ENCODE measurements around the gene PPIC. TPM values are rescaled to one million over a fixed set of nuclear protein-coding genes. Genes with fewer than 3 reads are reported as not detected.

PPIC gene
- total RNA-seq, 2 experiments from 2014 or later, result not detected

GRCh38 chr5:122985006-122985700 is 51.4 kb downstream of the PPIC start:
- H2AFZ ChIP-seq (ENCODE audit: low read length), result no peak overlapping the region
- no peaks in the 10 kb centered on the region for H3K9me3 ChIP-seq (ENCODE audit: low read length)
- intact Hi-C loops (cut with micrococcal nuclease; ENCODE audit: unreplicated experiment), result no loop called here
- H4K20me1 ChIP-seq (ENCODE audit: insufficient read depth, low read length), result no peaks in the 10 kb centered on the region
- H3K79me2 ChIP-seq (ENCODE audit: insufficient read depth, low read depth, low read length), result no peaks in the 10 kb centered on the region
- H3K27ac ChIP-seq (ENCODE audit: low read depth, low read length, poor library complexity, severe bottlenecking), result no peak overlapping the region
- no peaks in the 10 kb centered on the region for H3K36me3 ChIP-seq (ENCODE audit: insufficient read depth, low read length)
- H3K4me3 ChIP-seq (ENCODE audit: low read depth, low read length, poor library complexity, severe bottlenecking), result no peak overlapping the region
- H3K4me1 ChIP-seq (ENCODE audit: insufficient read depth, low read length, poor library complexity, severe bottlenecking), result no peaks in the 10 kb centered on the region
- ChIA-PET POLR2A (no interaction called here), CTCF (ENCODE audit: unreplicated experiment) (no interaction called here)
- BruUV-seq (replicated peaks), result no TSS peak
- H3K9me2 ChIP-seq (ENCODE audit: insufficient read depth, low read length), result no peaks in the 10 kb centered on the region
- TF ChIP-seq EZH2phosphoT487 (IDR thresholded peaks at IDR 0.05; ENCODE audit: borderline replicate concordance, low read depth, low read length), result no peak
- TF ChIP-seq CTCF (conservative IDR thresholded peaks at IDR 0.05; ENCODE audit: low read length), result no peak
- no peak overlapping the region for H3K4me2 ChIP-seq (ENCODE audit: low read length)
- no peak for DNase-seq (ENCODE audit: low spot score)

- no TSS peak for BruUV-seq (replicated peaks)
- no peak for TF ChIP-seq CTCF (conservative IDR thresholded peaks at IDR 0.05; ENCODE audit: low read length)
- no peak for TF ChIP-seq EZH2phosphoT487 (IDR thresholded peaks at IDR 0.05; ENCODE audit: borderline replicate concordance, low read depth, low read length)
- H3K9me2 ChIP-seq (ENCODE audit: insufficient read depth, low read length), result no peaks in the 10 kb centered on the region
- no peak overlapping the region for H3K27ac ChIP-seq (ENCODE audit: low read depth, low read length, poor library complexity, severe bottlenecking)
- no peaks in the 10 kb centered on the region for H3K9me3 ChIP-seq (ENCODE audit: low read length)
- no peak overlapping the region for H3K4me2 ChIP-seq (ENCODE audit: low read length)
- no peak for DNase-seq (ENCODE audit: low spot score)
- intact Hi-C loops (cut with micrococcal nuclease; ENCODE audit: unreplicated experiment), result no loop called here
- no peak overlapping the region for H2AFZ ChIP-seq (ENCODE audit: low read length)
- H3K4me3 ChIP-seq (ENCODE audit: low read depth, low read length, poor library complexity, severe bottlenecking), result no peak overlapping the region
- no peaks in the 10 kb centered on the region for H4K20me1 ChIP-seq (ENCODE audit: insufficient read depth, low read length)
- ChIA-PET POLR2A (no interaction called here), CTCF (ENCODE audit: unreplicated experiment) (no interaction called here)
- H3K4me1 ChIP-seq (ENCODE audit: insufficient read depth, low read length, poor library complexity, severe bottlenecking), result no peaks in the 10 kb centered on the region
- no peaks in the 10 kb centered on the region for H3K79me2 ChIP-seq (ENCODE audit: insufficient read depth, low read depth, low read length)
- H3K36me3 ChIP-seq (ENCODE audit: insufficient read depth, low read length), result no peaks in the 10 kb centered on the region
These were observed 52.1 kb downstream of the PPIC start for GRCh38 chr5:122984425-122984824.

GRCh38 chr5:122982376-122982775 is 54.1 kb downstream of the PPIC start:
- Histone ChIP-seq H3K9me3 (ENCODE audit: low read length) (no peaks in the 10 kb centered on the region), H3K27ac (ENCODE audit: low read depth, low read length, poor library complexity, severe bottlenecking) (no peak overlapping the region), H3K4me2 (ENCODE audit: low read length) (no peak overlapping the region), H2AFZ (ENCODE audit: low read length) (no peak overlapping the region), H3K9me2 (ENCODE audit: insufficient read depth, low read length) (no peaks in the 10 kb centered on the region), H3K79me2 (ENCODE audit: insufficient read depth, low read depth, low read length) (no peaks in the 10 kb centered on the region), H3K36me3 (ENCODE audit: insufficient read depth, low read length) (no peaks in the 10 kb centered on the region), H4K20me1 (ENCODE audit: insufficient read depth, low read length) (no peaks in the 10 kb centered on the region), H3K4me1 (ENCODE audit: insufficient read depth, low read length, poor library complexity, severe bottlenecking) (no peaks in the 10 kb centered on the region), H3K4me3 (ENCODE audit: low read depth, low read length, poor library complexity, severe bottlenecking) (no peak overlapping the region)
- CTCF ChIA-PET (ENCODE audit: unreplicated experiment), result no interaction called here
- no peak for DNase-seq (ENCODE audit: low spot score)
- no TSS peak for BruUV-seq (replicated peaks)
- POLR2A ChIA-PET, result no interaction called here
- intact Hi-C loops (cut with micrococcal nuclease; ENCODE audit: unreplicated experiment), result no loop called here
- TF ChIP-seq CTCF (conservative IDR thresholded peaks at IDR 0.05; ENCODE audit: low read length), result no peak
- TF ChIP-seq EZH2phosphoT487 (IDR thresholded peaks at IDR 0.05; ENCODE audit: borderline replicate concordance, low read depth, low read length), result no peak

Data from OCI-LY7 (cell line).